ENCODE measurements around the gene OAS1.

OAS1 gene

DNA sequence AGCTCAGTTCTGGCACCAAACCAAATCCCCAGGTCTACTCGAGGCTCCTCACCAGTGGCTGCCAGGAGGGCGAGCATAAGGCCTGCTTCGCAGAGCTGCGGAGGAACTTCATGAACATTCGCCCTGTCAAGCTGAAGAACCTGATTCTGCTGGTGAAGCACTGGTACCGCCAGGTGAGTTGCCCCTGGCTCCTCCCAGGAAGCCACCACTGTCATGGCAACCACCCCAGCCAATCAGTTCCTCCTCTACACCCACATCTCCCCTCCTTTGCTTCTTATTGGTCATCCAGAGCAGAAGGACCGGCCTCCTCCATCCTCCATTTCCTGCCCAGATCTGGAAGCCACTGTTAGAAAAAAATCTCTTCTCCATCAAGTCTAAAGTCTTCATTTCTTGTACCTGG, 54.3 kb downstream of the OAS1 start:
- no peak for DNase-seq (ENCODE audit: low read depth, low spot score)
- H3K4me3 ChIP-seq (ENCODE audit: low read length), result no peak overlapping the region

DNA sequence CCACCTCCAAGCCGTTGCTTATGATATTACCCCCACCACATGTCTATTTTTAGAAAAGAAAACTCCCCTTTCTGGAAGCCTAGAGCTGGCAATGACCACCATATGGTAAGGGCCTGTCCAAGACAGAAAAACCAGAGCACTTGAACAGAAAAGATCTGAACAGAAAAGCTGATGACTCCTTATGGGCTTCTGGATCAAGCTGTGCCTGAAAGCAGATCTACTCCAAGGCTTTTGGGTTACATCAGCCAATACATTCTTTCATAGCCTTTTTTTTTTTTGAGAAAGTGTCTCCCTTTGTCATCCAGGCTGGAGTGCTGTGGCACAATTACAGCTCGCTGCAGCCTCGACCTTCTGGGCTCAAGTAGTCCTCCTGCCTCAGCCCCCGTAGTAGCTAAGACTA, 54.8 kb downstream of the OAS1 start:
- DNase-seq (ENCODE audit: low read depth, low spot score), result no peak

GRCh38 chr12:112962561-112962960, 55.8 kb downstream of the OAS1 start:
- H3K4me3 ChIP-seq (ENCODE audit: low read length), result no peak overlapping the region
- no peak for DNase-seq (ENCODE audit: low read depth, low spot score)

More for the DNA sequence above, 54.8 kb downstream of the OAS1 start:
- no peak overlapping the region for H3K4me3 ChIP-seq (ENCODE audit: low read length)

GRCh38 chr12:112963227-112963861, 56.6 kb downstream of the OAS1 start:
- no peak overlapping the region for H3K4me3 ChIP-seq (ENCODE audit: low read length)
- no peak for DNase-seq (ENCODE audit: low read depth, low spot score)

GRCh38 chr12:112964067-112964670, 57.4 kb downstream of the OAS1 start:
- no peak for DNase-seq (ENCODE audit: low read depth, low spot score)
- no peak overlapping the region for H3K4me3 ChIP-seq (ENCODE audit: low read length)

DNA sequence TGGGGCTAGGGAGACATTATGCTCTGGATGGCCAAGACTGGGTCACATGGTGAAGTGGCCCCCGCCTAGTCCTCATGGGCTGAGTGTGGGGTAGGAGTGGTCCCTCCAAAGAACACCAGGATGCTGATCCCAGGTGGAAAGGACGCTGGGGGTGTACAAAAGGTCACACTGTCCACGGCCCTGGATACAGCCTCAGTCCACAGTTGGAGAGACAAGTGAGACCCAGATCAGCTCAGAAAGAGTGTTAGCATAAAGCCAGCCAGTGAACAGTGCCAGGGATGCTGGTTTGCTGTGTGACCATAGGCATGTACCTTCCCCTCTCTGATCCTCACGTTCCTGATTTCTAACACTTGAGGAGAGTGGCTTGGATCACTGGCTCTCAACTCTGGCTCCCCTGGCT, 58.2 kb downstream of the OAS1 start:
- H3K4me3 ChIP-seq (ENCODE audit: low read length), result no peak overlapping the region
- DNase-seq (ENCODE audit: low read depth, low spot score), result no peak

DNA sequence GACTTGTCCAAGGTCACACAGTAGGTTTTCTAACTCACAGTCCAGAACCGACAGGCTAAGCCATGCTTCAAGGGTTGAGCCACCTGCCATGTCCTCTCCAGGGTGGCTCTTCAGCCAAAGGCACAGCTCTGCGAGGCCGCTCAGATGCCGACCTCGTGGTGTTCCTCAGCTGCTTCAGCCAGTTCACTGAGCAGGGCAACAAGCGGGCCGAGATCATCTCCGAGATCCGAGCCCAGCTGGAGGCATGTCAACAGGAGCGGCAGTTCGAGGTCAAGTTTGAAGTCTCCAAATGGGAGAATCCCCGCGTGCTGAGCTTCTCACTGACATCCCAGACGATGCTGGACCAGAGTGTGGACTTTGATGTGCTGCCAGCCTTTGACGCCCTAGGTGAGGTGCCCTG, 58.9 kb downstream of the OAS1 start:
- H3K4me3 ChIP-seq (ENCODE audit: low read length), result no peak overlapping the region
- DNase-seq (ENCODE audit: low read depth, low spot score), result no peak

- no peak overlapping the region for H3K4me3 ChIP-seq (ENCODE audit: low read length)
- no peak for DNase-seq (ENCODE audit: low read depth, low spot score)
Observed at GRCh38 chr12:112967306-112967705, 60.5 kb downstream of the OAS1 start.

GRCh38 chr12:112967858-112968257, 61.1 kb downstream of the OAS1 start:
- H3K4me3 ChIP-seq (ENCODE audit: low read length), result no peak overlapping the region
- DNase-seq (ENCODE audit: low read depth, low spot score), result no peak

All from Jurkat, Clone E6-1 (cell line).